Testis (tissue), 2 donors: ENCODE results near the gene AP5S1.

ENCODE experiments used
- CTCF ChIP-seq, 3 experiments: fragments of 450-650 bp in 2 of 3; fragments of 200-600 bp in 1 of 3; sonication (generic) in 1 of 3; IDR thresholded peaks; one replicate each; pipeline ENCODE4 v1.5.1; 2016 to 2019; ENCODE audit warnings: antibody characterized with exemption in 3 of 3, mild to moderate bottlenecking in 2 of 3, moderate library complexity in 1 of 3
- POLR2A ChIP-seq: fragments of 450-650 bp; IDR thresholded peaks from one replicate; pipeline ENCODE4 v1.6.1; 2017; ENCODE audit warnings: antibody characterized with exemption, mild to moderate bottlenecking, moderate library complexity

- TF ChIP-seq CTCF (IDR thresholded peaks at IDR 0.05) (no peak), POLR2A (no peak)
Observed at GRCh38 chr20:3814928-3815495, 5.3 kb upstream of the AP5S1 start.
